GM12878 (cell line): ENCODE measurements around the gene FAM107A. TPM values are rescaled to one million over a fixed set of nuclear protein-coding genes. Genes with fewer than 3 reads are reported as not detected.

Experiments
- CBX5 ChIP-seq: sonication (generic); IDR thresholded peaks from 2 replicates; pipeline ENCODE4 v1.6.1; 2016; ENCODE audit warnings: low read depth, moderate library complexity, mild to moderate bottlenecking, inconsistent platforms
- NBN ChIP-seq: fragments of 450-650 bp; IDR thresholded peaks from 2 replicates; pipeline ENCODE4 v1.6.1; 2016
- RB1 ChIP-seq: fragments of 450-650 bp; formaldehyde crosslinking; IDR thresholded peaks from 2 replicates; pipeline ENCODE4 v1.6.1; 2017; ENCODE audit warnings: mild to moderate bottlenecking, borderline replicate concordance
- SIN3A ChIP-seq: IDR thresholded peaks from 2 replicates; pipeline ENCODE4 v1.6.1; 2012; ENCODE audit warnings: low read depth, low read length, improper control_type of control experiment
- TBL1XR1 ChIP-seq: IDR thresholded peaks from 2 replicates; pipeline ENCODE4 v1.6.1; 2012; ENCODE audit warnings: low read depth, low read length, improper control_type of control experiment
- TCF12 ChIP-seq: IDR thresholded peaks from 2 replicates; pipeline ENCODE4 v1.6.1; 2011; ENCODE audit warnings: low read depth, mild to moderate bottlenecking, low read length
- polyA plus RNA-seq, 11 experiments: library from polyadenylated mRNA; depleted of rRNA in 4 of 11; unstranded in 6 of 11; stranded (reverse) in 5 of 11; fragments of >200 nt; fragmentation: Nextera tagmentation in 4 of 11; fragmentation: Illumina TruSeq in 1 of 11; extraction: Ambion mirVana in 4 of 11; extraction: Trizol in 1 of 11; gene quantifications; 1 replicate in 1 of 11; 2 replicates in 10 of 11; pipeline versions ENCODE4 v1.2.1 to v1.2.3, GENCODE V29; 2011 to 2016; ENCODE audit warnings: inconsistent platforms in 2 of 11, missing spikeins in 2 of 11, low read depth in 1 of 11
- total RNA-seq, 4 experiments: library from RNA; depleted of rRNA in 3 of 4; stranded (reverse); fragments of >200 nt in 3 of 4; fragmentation: Illumina TruSeq in 1 of 4; extraction: Trizol in 1 of 4; gene quantifications; 2 replicates each; pipeline versions ENCODE4 v1.2.1 to v1.2.3, GENCODE V29; 2013 to 2021
- TF ChIP-seq, protein P1 (sequence below): fragments of 450-650 bp; IDR thresholded peaks from 2 replicates; pipeline ENCODE4 v1.6.1; 2017; ENCODE audit warnings: mild to moderate bottlenecking, low read depth, inconsistent platforms; ENCODE audit not compliant: poor library complexity, severe bottlenecking
- TF ChIP-seq, protein P2 (sequence below): fragments of 450-650 bp; IDR thresholded peaks from 2 replicates; pipeline ENCODE4 v1.6.1; 2017; ENCODE audit warnings: mild to moderate bottlenecking, moderate library complexity
- TF ChIP-seq, protein P3 (sequence below): fragments of 150-350 bp; IDR thresholded peaks from 2 replicates; pipeline ENCODE4 v1.6.1; 2014; ENCODE audit warnings: mild to moderate bottlenecking, low read depth, low read length

Gene FAM107A
- total and polyA plus RNA-seq, 10 of the 15 experiments (the other 5 are each of a cell fraction or from before 2014, with no cell fraction given), result not detected

DNA sequence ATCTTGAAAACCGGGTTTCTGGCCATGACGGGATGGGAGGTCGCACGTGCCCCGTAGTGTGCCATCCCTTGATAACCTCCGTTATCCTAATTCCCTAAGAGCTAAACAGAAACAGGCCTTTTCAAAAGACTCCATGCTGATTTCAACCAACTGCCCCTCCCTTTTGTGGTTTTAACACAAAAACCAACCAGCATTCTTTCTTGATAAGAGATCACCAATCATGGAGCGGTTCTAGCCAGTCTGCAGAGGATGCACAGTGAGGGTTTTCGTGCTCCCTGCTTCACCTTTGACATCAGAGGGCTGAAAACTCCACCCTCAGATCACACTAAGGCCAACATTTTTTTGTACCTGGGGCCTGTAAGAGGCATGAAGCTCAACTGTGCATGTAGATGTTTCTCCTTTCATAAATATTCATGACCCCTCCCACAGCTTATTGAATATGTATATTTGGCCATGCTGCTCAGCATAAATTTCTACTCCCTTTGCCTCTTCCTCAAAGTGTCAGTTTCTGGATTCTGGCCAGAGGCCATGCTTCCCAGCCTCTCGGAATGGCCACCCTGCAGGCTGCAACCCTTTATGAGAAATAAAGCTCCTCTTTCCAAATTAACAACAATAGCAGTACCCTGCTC, 48.1 kb upstream of the FAM107A start (continued):
- TF ChIP-seq TBL1XR1, result no peak
- TF ChIP-seq, protein P1, sequence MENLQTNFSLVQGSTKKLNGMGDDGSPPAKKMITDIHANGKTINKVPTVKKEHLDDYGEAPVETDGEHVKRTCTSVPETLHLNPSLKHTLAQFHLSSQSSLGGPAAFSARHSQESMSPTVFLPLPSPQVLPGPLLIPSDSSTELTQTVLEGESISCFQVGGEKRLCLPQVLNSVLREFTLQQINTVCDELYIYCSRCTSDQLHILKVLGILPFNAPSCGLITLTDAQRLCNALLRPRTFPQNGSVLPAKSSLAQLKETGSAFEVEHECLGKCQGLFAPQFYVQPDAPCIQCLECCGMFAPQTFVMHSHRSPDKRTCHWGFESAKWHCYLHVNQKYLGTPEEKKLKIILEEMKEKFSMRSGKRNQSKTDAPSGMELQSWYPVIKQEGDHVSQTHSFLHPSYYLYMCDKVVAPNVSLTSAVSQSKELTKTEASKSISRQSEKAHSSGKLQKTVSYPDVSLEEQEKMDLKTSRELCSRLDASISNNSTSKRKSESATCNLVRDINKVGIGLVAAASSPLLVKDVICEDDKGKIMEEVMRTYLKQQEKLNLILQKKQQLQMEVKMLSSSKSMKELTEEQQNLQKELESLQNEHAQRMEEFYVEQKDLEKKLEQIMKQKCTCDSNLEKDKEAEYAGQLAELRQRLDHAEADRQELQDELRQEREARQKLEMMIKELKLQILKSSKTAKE, result no peak
- TF ChIP-seq SIN3A, result no peak
- no peak for TF ChIP-seq TCF12
- no peak for TF ChIP-seq NBN
- no peak for TF ChIP-seq RB1
- TF ChIP-seq CBX5, result no peak
- TF ChIP-seq, protein P2, sequence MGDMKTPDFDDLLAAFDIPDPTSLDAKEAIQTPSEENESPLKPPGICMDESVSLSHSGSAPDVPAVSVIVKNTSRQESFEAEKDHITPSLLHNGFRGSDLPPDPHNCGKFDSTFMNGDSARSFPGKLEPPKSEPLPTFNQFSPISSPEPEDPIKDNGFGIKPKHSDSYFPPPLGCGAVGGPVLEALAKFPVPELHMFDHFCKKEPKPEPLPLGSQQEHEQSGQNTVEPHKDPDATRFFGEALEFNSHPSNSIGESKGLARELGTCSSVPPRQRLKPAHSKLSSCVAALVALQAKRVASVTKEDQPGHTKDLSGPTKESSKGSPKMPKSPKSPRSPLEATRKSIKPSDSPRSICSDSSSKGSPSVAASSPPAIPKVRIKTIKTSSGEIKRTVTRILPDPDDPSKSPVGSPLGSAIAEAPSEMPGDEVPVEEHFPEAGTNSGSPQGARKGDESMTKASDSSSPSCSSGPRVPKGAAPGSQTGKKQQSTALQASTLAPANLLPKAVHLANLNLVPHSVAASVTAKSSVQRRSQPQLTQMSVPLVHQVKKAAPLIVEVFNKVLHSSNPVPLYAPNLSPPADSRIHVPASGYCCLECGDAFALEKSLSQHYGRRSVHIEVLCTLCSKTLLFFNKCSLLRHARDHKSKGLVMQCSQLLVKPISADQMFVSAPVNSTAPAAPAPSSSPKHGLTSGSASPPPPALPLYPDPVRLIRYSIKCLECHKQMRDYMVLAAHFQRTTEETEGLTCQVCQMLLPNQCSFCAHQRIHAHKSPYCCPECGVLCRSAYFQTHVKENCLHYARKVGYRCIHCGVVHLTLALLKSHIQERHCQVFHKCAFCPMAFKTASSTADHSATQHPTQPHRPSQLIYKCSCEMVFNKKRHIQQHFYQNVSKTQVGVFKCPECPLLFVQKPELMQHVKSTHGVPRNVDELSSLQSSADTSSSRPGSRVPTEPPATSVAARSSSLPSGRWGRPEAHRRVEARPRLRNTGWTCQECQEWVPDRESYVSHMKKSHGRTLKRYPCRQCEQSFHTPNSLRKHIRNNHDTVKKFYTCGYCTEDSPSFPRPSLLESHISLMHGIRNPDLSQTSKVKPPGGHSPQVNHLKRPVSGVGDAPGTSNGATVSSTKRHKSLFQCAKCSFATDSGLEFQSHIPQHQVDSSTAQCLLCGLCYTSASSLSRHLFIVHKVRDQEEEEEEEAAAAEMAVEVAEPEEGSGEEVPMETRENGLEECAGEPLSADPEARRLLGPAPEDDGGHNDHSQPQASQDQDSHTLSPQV, result no peak
- TF ChIP-seq, protein P3, sequence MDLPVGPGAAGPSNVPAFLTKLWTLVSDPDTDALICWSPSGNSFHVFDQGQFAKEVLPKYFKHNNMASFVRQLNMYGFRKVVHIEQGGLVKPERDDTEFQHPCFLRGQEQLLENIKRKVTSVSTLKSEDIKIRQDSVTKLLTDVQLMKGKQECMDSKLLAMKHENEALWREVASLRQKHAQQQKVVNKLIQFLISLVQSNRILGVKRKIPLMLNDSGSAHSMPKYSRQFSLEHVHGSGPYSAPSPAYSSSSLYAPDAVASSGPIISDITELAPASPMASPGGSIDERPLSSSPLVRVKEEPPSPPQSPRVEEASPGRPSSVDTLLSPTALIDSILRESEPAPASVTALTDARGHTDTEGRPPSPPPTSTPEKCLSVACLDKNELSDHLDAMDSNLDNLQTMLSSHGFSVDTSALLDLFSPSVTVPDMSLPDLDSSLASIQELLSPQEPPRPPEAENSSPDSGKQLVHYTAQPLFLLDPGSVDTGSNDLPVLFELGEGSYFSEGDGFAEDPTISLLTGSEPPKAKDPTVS, result no peak
